Measurements from ENCODE around the gene CDH23. TPM values are rescaled to one million over a fixed set of nuclear protein-coding genes. Genes with fewer than 3 reads are reported as not detected.
A peak's percentile ranks its signal among the peaks of the same experiment; 100 is the strongest.

The CDH23 gene
- total RNA-seq, 1 donor from 2014 or later = 9.4 TPM

- H3K4me1 Mint-ChIP-seq (ENCODE audit: unreplicated experiment) = peaks cover 41% of the 10 kb centered on the region
- no peaks in the 10 kb centered on the region for H3K36me3 Mint-ChIP-seq
- peaks cover 16% of the 10 kb centered on the region for H3K27me3 Mint-ChIP-seq
- TF ChIP-seq CTCF (conservative IDR thresholded peaks at IDR 0.05) = no peak
- no peaks in the 10 kb centered on the region for H3K9me3 Mint-ChIP-seq
- no peak overlapping the region for H3K4me3 Mint-ChIP-seq
- no peak overlapping the region for H3K27ac Mint-ChIP-seq
- peak; percentile 58 for DNase-seq (ENCODE audit: extremely low spot score, unreplicated experiment)
Measured at GRCh38 chr10:71432956-71433767, 36.4 kb downstream of the CDH23 start.

GRCh38 chr10:71433768-71434744 is 37.3 kb downstream of the CDH23 start:
- DNase-seq (ENCODE audit: extremely low spot score, unreplicated experiment) = peak; percentile 64
- H3K9me3 Mint-ChIP-seq = no peaks in the 10 kb centered on the region
- peaks cover 16% of the 10 kb centered on the region for H3K27me3 Mint-ChIP-seq
- no peak overlapping the region for H3K27ac Mint-ChIP-seq
- no peak overlapping the region for H3K4me3 Mint-ChIP-seq
- H3K36me3 Mint-ChIP-seq = no peaks in the 10 kb centered on the region
- TF ChIP-seq CTCF (conservative IDR thresholded peaks at IDR 0.05) = no peak
- H3K4me1 Mint-ChIP-seq (ENCODE audit: unreplicated experiment) = peaks cover 40% of the 10 kb centered on the region

- Mint-ChIP-seq H3K27ac (no peak overlapping the region), H3K4me1 (ENCODE audit: unreplicated experiment) (peaks cover 32% of the 10 kb centered on the region), H3K9me3 (no peaks in the 10 kb centered on the region), H3K27me3 (peaks cover 18% of the 10 kb centered on the region), H3K4me3 (no peak overlapping the region), H3K36me3 (no peaks in the 10 kb centered on the region)
- TF ChIP-seq CTCF (conservative IDR thresholded peaks at IDR 0.05) = no peak
- DNase-seq (ENCODE audit: extremely low spot score, unreplicated experiment) = no peak
Measured at GRCh38 chr10:71434760-71435394, 38.2 kb downstream of the CDH23 start.

GRCh38 chr10:71435571-71436267 is 39.0 kb downstream of the CDH23 start:
- Mint-ChIP-seq H3K27me3 (peaks cover 22% of the 10 kb centered on the region), H3K4me3 (no peak overlapping the region), H3K27ac (no peak overlapping the region), H3K4me1 (ENCODE audit: unreplicated experiment) (peaks cover 29% of the 10 kb centered on the region), H3K36me3 (no peaks in the 10 kb centered on the region), H3K9me3 (no peaks in the 10 kb centered on the region)
- peak; percentile 60 for DNase-seq (ENCODE audit: extremely low spot score, unreplicated experiment)
- TF ChIP-seq CTCF (conservative IDR thresholded peaks at IDR 0.05) = no peak
